GM23338 (cell line): Measurements from ENCODE around the gene CALR3. TPM values are rescaled to one million over a fixed set of nuclear protein-coding genes. Genes with fewer than 3 reads are reported as not detected.

ENCODE experiments used
- ATAC-seq: fragments of 200-7000 bp; cut with Tn5 transposase; 3 replicates; pipeline ENCODE4 v1.9.1; 2020
- DNase-seq: peaks from one replicate; pipeline ENCODE4 v3.0.0-alpha.2; 2015; ENCODE audit warnings: low spot score
- H2AFZ ChIP-seq: fragments of 200-600 bp; sonication (generic); 2 replicates; pipeline ENCODE4 v1.8.0; 2016; ENCODE audit warnings: antibody characterized with exemption, mild to moderate bottlenecking, moderate library complexity
- H3F3A ChIP-seq: fragments of 200-600 bp; sonication (generic); replicated peaks from 2 replicates; pipeline ENCODE4 v1.8.0; 2017; ENCODE audit warnings: antibody characterized with exemption, mixed run types, low read depth
- H3K27ac ChIP-seq: fragments of 200-600 bp; sonication (generic); 2 replicates; pipeline ENCODE4 v1.6.1; 2016; ENCODE audit warnings: low read depth
- H3K27me3 ChIP-seq: fragments of 200-600 bp; sonication (generic); 2 replicates; pipeline ENCODE4 v1.8.0; 2016; ENCODE audit warnings: mild to moderate bottlenecking, mixed run types, moderate library complexity; ENCODE audit not compliant: insufficient read depth
- H3K36me3 ChIP-seq: fragments of 200-600 bp; sonication (generic); 2 replicates; pipeline ENCODE4 v1.8.0; 2016; ENCODE audit warnings: mild to moderate bottlenecking; ENCODE audit not compliant: insufficient read depth
- H3K4me1 ChIP-seq: fragments of 200-600 bp; sonication (generic); 2 replicates; pipeline ENCODE4 v1.8.0; 2016; ENCODE audit warnings: mild to moderate bottlenecking, moderate library complexity; ENCODE audit not compliant: insufficient read depth
- H3K4me2 ChIP-seq: fragments of 200-600 bp; sonication (generic); 2 replicates; pipeline ENCODE4 v1.7.1; 2017; ENCODE audit warnings: mixed run types
- H3K4me3 ChIP-seq: fragments of 200-600 bp; sonication (generic); 2 replicates; pipeline ENCODE4 v1.6.1; 2016; ENCODE audit warnings: mixed run types
- H3K79me2 ChIP-seq: fragments of 200-600 bp; sonication (generic); replicated peaks from 2 replicates; pipeline ENCODE4 v1.8.0; 2017; ENCODE audit warnings: mild to moderate bottlenecking; ENCODE audit not compliant: insufficient read depth
- H3K9me2 ChIP-seq: fragments of 200-600 bp; sonication (generic); 2 replicates; pipeline ENCODE4 v1.8.0; 2017; ENCODE audit not compliant: insufficient read depth
- H4K20me1 ChIP-seq: fragments of 200-600 bp; sonication (generic); replicated peaks from 2 replicates; pipeline ENCODE4 v1.8.0; 2017; ENCODE audit warnings: mild to moderate bottlenecking; ENCODE audit not compliant: insufficient read depth
- H3K27ac Mint-ChIP-seq: 2 replicates; pipeline ENCODE4 v1.8.0; 2020; ENCODE audit warnings: inconsistent platforms, mild to moderate bottlenecking, moderate library complexity, mixed read lengths
- H3K27me3 Mint-ChIP-seq: 3 replicates; pipeline ENCODE4 v1.8.0; 2022; ENCODE audit warnings: low read depth, mild to moderate bottlenecking, moderate library complexity, mixed read lengths, inconsistent platforms; ENCODE audit not compliant: insufficient read depth, poor library complexity
- H3K36me3 Mint-ChIP-seq: 3 replicates; pipeline ENCODE4 v1.8.0; 2021; ENCODE audit warnings: low read depth, mild to moderate bottlenecking, inconsistent platforms, moderate library complexity, mixed read lengths
- H3K4me1 Mint-ChIP-seq: 3 replicates; pipeline ENCODE4 v1.8.0; 2020; ENCODE audit warnings: mild to moderate bottlenecking, inconsistent platforms, mixed read lengths
- H3K4me3 Mint-ChIP-seq: 3 replicates; pipeline ENCODE4 v1.8.0; 2021; ENCODE audit warnings: moderate library complexity, mild to moderate bottlenecking, inconsistent platforms, mixed read lengths
- H3K9me3 Mint-ChIP-seq: 3 replicates; pipeline ENCODE4 v1.8.0; 2020; ENCODE audit warnings: moderate library complexity, mild to moderate bottlenecking, inconsistent platforms, mixed read lengths
- CREB1 ChIP-seq: fragments of 250-450 bp; sonication (Bioruptor Pico); IDR thresholded peaks from 2 replicates; pipeline ENCODE4 v1.5.0; 2020; ENCODE audit warnings: low read depth, mild to moderate bottlenecking, moderate library complexity
- CTCF ChIP-seq, 2 experiments: fragments of 200-600 bp in 1 of 2; sonication (generic) in 1 of 2; conservative IDR thresholded peaks; 2 replicates each; pipeline versions ENCODE4 v1.5.1 to v1.6.1; 2016 to 2017; ENCODE audit warnings: antibody characterized with exemption in 2 of 2, low read depth in 2 of 2, mild to moderate bottlenecking in 2 of 2, moderate library complexity in 1 of 2
- ETS1 ChIP-seq: IDR thresholded peaks from 2 replicates; pipeline ENCODE4 v1.6.1; 2016; ENCODE audit warnings: antibody characterized with exemption
- EZH2 ChIP-seq: fragments of 200-600 bp; sonication (generic); IDR thresholded peaks from one replicate; pipeline ENCODE4 v1.8.0; 2017; ENCODE audit warnings: antibody characterized with exemption, mild to moderate bottlenecking, low read depth; ENCODE audit not compliant: unreplicated experiment
- EZH2phosphoT487 ChIP-seq: fragments of 200-600 bp; sonication (generic); IDR thresholded peaks from one replicate; pipeline ENCODE4 v1.8.1; 2018; ENCODE audit warnings: antibody characterized with exemption; ENCODE audit not compliant: unreplicated experiment
- JUNB ChIP-seq: IDR thresholded peaks from one replicate; pipeline ENCODE4 v1.6.1; 2016; ENCODE audit warnings: antibody characterized with exemption; ENCODE audit not compliant: unreplicated experiment
- NANOG ChIP-seq: IDR thresholded peaks from 2 replicates; pipeline ENCODE4 v1.6.1; 2016; ENCODE audit warnings: antibody characterized with exemption, borderline replicate concordance
- POLR2AphosphoS5 ChIP-seq: IDR thresholded peaks from 2 replicates; pipeline ENCODE4 v1.6.1; 2016; ENCODE audit warnings: antibody characterized with exemption, low read depth
- REST ChIP-seq: IDR thresholded peaks from one replicate; pipeline ENCODE4 v1.6.1; 2018; ENCODE audit warnings: antibody characterized with exemption; ENCODE audit not compliant: unreplicated experiment
- STAT1 ChIP-seq: IDR thresholded peaks from one replicate; pipeline ENCODE4 v1.6.1; 2016; ENCODE audit warnings: antibody characterized with exemption; ENCODE audit not compliant: unreplicated experiment
- ZNF114 ChIP-seq: fragments of 250-450 bp; sonication (Bioruptor Pico); IDR thresholded peaks from 2 replicates; pipeline ENCODE4 v1.5.0; 2020; ENCODE audit warnings: mild to moderate bottlenecking, moderate library complexity
- ZNF331 ChIP-seq: fragments of 250-450 bp; sonication (Bioruptor Pico); IDR thresholded peaks from 2 replicates; pipeline ENCODE4 v1.5.0; 2020; ENCODE audit warnings: low read depth, mild to moderate bottlenecking, moderate library complexity
- ZNF462 ChIP-seq: fragments of 250-450 bp; sonication (Bioruptor Pico); IDR thresholded peaks from 2 replicates; pipeline ENCODE4 v1.5.0; 2020; ENCODE audit warnings: mild to moderate bottlenecking, moderate library complexity
- polyA plus RNA-seq: library from polyadenylated mRNA; unstranded; fragments of >200 nt; fragmentation: Nextera tagmentation; extraction: Ambion mirVana; gene quantifications from 2 replicates; pipeline ENCODE4 v1.2.1, GENCODE V29; 2016
- total RNA-seq: library from RNA; depleted of rRNA; stranded (reverse); fragments of >200 nt; shearing (Covaris generic); gene quantifications from 2 replicates; pipeline ENCODE4 v1.2.3, GENCODE V29; 2014

The CALR3 gene
- total and polyA plus RNA-seq, 2 experiments from 2014 or later, result 0.42 to 0.66 TPM

- Histone ChIP-seq H3K79me2 (no peaks in the 10 kb centered on the region), H3K4me3 (no peak overlapping the region), H3K27me3 (no peaks in the 10 kb centered on the region), H3K36me3 (peaks cover 50% of the 10 kb centered on the region), H3K27ac (no peak overlapping the region), H4K20me1 (peaks cover 21% of the 10 kb centered on the region), H3F3A (peaks cover 20% of the 10 kb centered on the region), H3K9me2 (no peaks in the 10 kb centered on the region), H2AFZ (no peak overlapping the region), H3K4me2 (no peak overlapping the region), H3K4me1 (no peaks in the 10 kb centered on the region)
- Mint-ChIP-seq H3K27me3 (peaks cover 9% of the 10 kb centered on the region), H3K4me3 (no peak overlapping the region), H3K27ac (no peak overlapping the region), H3K4me1 (no peaks in the 10 kb centered on the region), H3K36me3 (peaks cover 87% of the 10 kb centered on the region), H3K9me3 (no peaks in the 10 kb centered on the region)
- no peak for ATAC-seq
- TF ChIP-seq STAT1 (no peak), CTCF (conservative IDR thresholded peaks at IDR 0.05; ENCODE audit: low read depth in 2 of 2) (no peak), ZNF462 (no peak), CREB1 (no peak), ZNF114 (CRISPR knock-in tag) (no peak), POLR2AphosphoS5 (no peak), ETS1 (no peak), EZH2 (no peak), JUNB (no peak), NANOG (no peak), ZNF331 (CRISPR knock-in tag) (no peak), EZH2phosphoT487 (no peak), REST (no peak)
- no peak for DNase-seq
Measured at GRCh38 chr19:16522559-16523377, 26.8 kb upstream of the CALR3 start.
